Esophagus mucosa (tissue), 1 donor: ENCODE data around the gene TGFB3. TPM values are rescaled to one million over a fixed set of nuclear protein-coding genes. Genes with fewer than 3 reads are reported as not detected.
"Not testable (repeated sequence)": the region's sequence is repeated elsewhere in the genome, so short reads cannot be mapped to it uniquely, and the experiment has no call there.

Source experiments
- ATAC-seq: fragments of 200-7000 bp; cut with Tn5 transposase; one replicate; pipeline ENCODE4 v1.9.1; 2020
- total RNA-seq: library from RNA; stranded (reverse); gene quantifications from one replicate; pipeline ENCODE4 v1.2.4, GENCODE V29; 2023
- donor health status: DM: yes; HTN: yes; CAD: no.

TGFB3 gene
- total RNA-seq, 1 donor from 2014 or later: 4.3 TPM

- ATAC-seq: no peak
Observed at GRCh38 chr14:75952489-75952888, 29.3 kb downstream of the TGFB3 start.

GRCh38 chr14:75946785-75947184, 35.0 kb downstream of the TGFB3 start:
- ATAC-seq: no peak

GRCh38 chr14:75944607-75945241, 37.1 kb downstream of the TGFB3 start:
- no peak for ATAC-seq

GRCh38 chr14:75941030-75941429, 40.8 kb downstream of the TGFB3 start:
- no peak for ATAC-seq

GRCh38 chr14:75939200-75939599, 42.6 kb downstream of the TGFB3 start:
- no peak for ATAC-seq

GRCh38 chr14:75934998-75935628, 46.7 kb downstream of the TGFB3 start:
- no peak for ATAC-seq

- no peak for ATAC-seq
Observed at GRCh38 chr14:75933712-75934296, 48.0 kb downstream of the TGFB3 start.

GRCh38 chr14:75928690-75929181, 53.1 kb downstream of the TGFB3 start:
- ATAC-seq: peak; percentile 15

- ATAC-seq: no peak
Observed at GRCh38 chr14:75927564-75928087, 54.2 kb downstream of the TGFB3 start.

GRCh38 chr14:75926431-75927115, 55.2 kb downstream of the TGFB3 start:
- no peak for ATAC-seq

GRCh38 chr14:75925141-75925840, 56.5 kb downstream of the TGFB3 start:
- ATAC-seq: not testable (repeated sequence)

- ATAC-seq: not testable (repeated sequence)
Observed at GRCh38 chr14:75920421-75920820, 61.4 kb downstream of the TGFB3 start.

GRCh38 chr14:75917946-75918335, 63.9 kb downstream of the TGFB3 start:
- ATAC-seq: no peak

- ATAC-seq: no peak
Observed at GRCh38 chr14:75917322-75917945, 64.4 kb downstream of the TGFB3 start.

- ATAC-seq: no peak
Observed at GRCh38 chr14:75915045-75915444, 66.8 kb downstream of the TGFB3 start.

- no peak for ATAC-seq
Observed at GRCh38 chr14:75913183-75913582, 68.6 kb downstream of the TGFB3 start.

- ATAC-seq: no peak
Observed at GRCh38 chr14:75911883-75912282, 69.9 kb downstream of the TGFB3 start.

- ATAC-seq: no peak
Observed at GRCh38 chr14:75910048-75910447, 71.7 kb downstream of the TGFB3 start.

GRCh38 chr14:75909630-75910029, 72.2 kb downstream of the TGFB3 start:
- no peak for ATAC-seq
